CD14-positive monocyte (primary cell): ENCODE results near the gene ZNF525. TPM values are rescaled to one million over a fixed set of nuclear protein-coding genes. Genes with fewer than 3 reads are reported as not detected.
"Not testable (repeated sequence)": the region's sequence is repeated elsewhere in the genome, so short reads cannot be mapped to it uniquely, and the experiment has no call there.

Experiments
- DNase-seq, 3 donors: peaks; one replicate each; pipeline ENCODE4 v3.0.0-alpha.2; 2011 to 2022
- H2AFZ ChIP-seq: 2 replicates; pipeline ENCODE4 v1.6.0; 2012; ENCODE audit warnings: mild to moderate bottlenecking, low read depth, low read length, inconsistent platforms; ENCODE audit not compliant: insufficient read depth, poor library complexity, severe bottlenecking
- H3K27ac ChIP-seq, 2 donors: 1 replicate in 1 of 2; 2 replicates in 1 of 2; pipeline ENCODE4 v1.5.1; 2012 to 2013; ENCODE audit warnings: low read length in 2 of 2, control low read depth in 1 of 2, inconsistent platforms in 1 of 2, low read depth in 1 of 2, mild to moderate bottlenecking in 1 of 2
- H3K27me3 ChIP-seq, 2 donors: one replicate each; pipeline versions ENCODE4 v1.6.0 to v1.6.1; 2011 to 2013; ENCODE audit warnings: low read length in 2 of 2; ENCODE audit not compliant: control insufficient read depth in 2 of 2, insufficient read depth in 2 of 2
- H3K36me3 ChIP-seq, 2 donors: replicated peaks in 1 of 2; 1 replicate in 1 of 2; 2 replicates in 1 of 2; pipeline versions ENCODE4 v1.5.1 to v1.6.1; 2012 to 2013; ENCODE audit warnings: low read length in 2 of 2, control low read depth in 1 of 2, inconsistent platforms in 1 of 2, mild to moderate bottlenecking in 1 of 2; ENCODE audit not compliant: insufficient read depth in 2 of 2, control insufficient read depth in 1 of 2
- H3K4me1 ChIP-seq, 2 donors: 1 replicate in 1 of 2; 2 replicates in 1 of 2; pipeline versions ENCODE4 v1.5.1 to v1.6.1; 2012 to 2013; ENCODE audit warnings: low read length in 2 of 2, control low read depth in 1 of 2, inconsistent platforms in 1 of 2, mild to moderate bottlenecking in 1 of 2, moderate library complexity in 1 of 2; ENCODE audit not compliant: insufficient read depth in 2 of 2, control insufficient read depth in 1 of 2
- H3K4me2 ChIP-seq: replicated peaks from 2 replicates; pipeline ENCODE3; 2012; ENCODE audit warnings: low read length, moderate library complexity, mild to moderate bottlenecking; ENCODE audit not compliant: poor library complexity, severe bottlenecking; ENCODE audit errors: extremely low read depth
- H3K4me3 ChIP-seq, 3 experiments: fragments of 200-600 bp in 1 of 3; sonication (generic) in 1 of 3; replicated peaks in 1 of 3; 1 replicate in 2 of 3; 2 replicates in 1 of 3; pipeline ENCODE4 v1.5.1; 2011 to 2013; ENCODE audit warnings: low read length in 3 of 3, mild to moderate bottlenecking in 3 of 3, control low read depth in 2 of 3, low read depth in 2 of 3, inconsistent platforms in 1 of 3, moderate library complexity in 1 of 3
- H3K79me2 ChIP-seq: 2 replicates; pipeline ENCODE4 v1.6.0; 2012; ENCODE audit warnings: mild to moderate bottlenecking, control low read depth, inconsistent platforms, low read length, moderate library complexity; ENCODE audit not compliant: insufficient read depth
- H3K9ac ChIP-seq: 2 replicates; pipeline ENCODE4 v1.6.0; 2017; ENCODE audit warnings: low read length, mild to moderate bottlenecking; ENCODE audit not compliant: insufficient read depth, poor library complexity, severe bottlenecking
- H3K9me3 ChIP-seq, 2 donors: replicated peaks in 1 of 2; 1 replicate in 1 of 2; 2 replicates in 1 of 2; pipeline versions ENCODE4 v1.5.1 to v1.6.1; 2012 to 2013; ENCODE audit warnings: low read length in 2 of 2, control low read depth in 1 of 2; ENCODE audit not compliant: control insufficient read depth in 1 of 2, insufficient read depth in 1 of 2
- H4K20me1 ChIP-seq: 2 replicates; pipeline ENCODE4 v1.6.0; 2012; ENCODE audit warnings: mild to moderate bottlenecking, low read length, control low read depth, moderate library complexity; ENCODE audit not compliant: insufficient read depth
- H3K27ac Mint-ChIP-seq, 7 donors: one replicate each; pipeline ENCODE4 v1.8.0; 2020; ENCODE audit warnings: mild to moderate bottlenecking in 7 of 7, mixed read lengths in 7 of 7, moderate library complexity in 6 of 7, inconsistent platforms in 2 of 7
- H3K27me3 Mint-ChIP-seq, 3 donors: one replicate each; pipeline ENCODE4 v1.8.0; 2021 to 2022; ENCODE audit warnings: low read depth in 3 of 3, mild to moderate bottlenecking in 3 of 3, mixed read lengths in 3 of 3, moderate library complexity in 3 of 3, inconsistent platforms in 1 of 3
- H3K36me3 Mint-ChIP-seq, 2 donors: one replicate each; pipeline ENCODE4 v1.8.0; 2020; ENCODE audit warnings: mixed read lengths in 2 of 2, inconsistent platforms in 1 of 2, mild to moderate bottlenecking in 1 of 2
- H3K4me1 Mint-ChIP-seq: one replicate; pipeline ENCODE4 v1.8.0; 2020; ENCODE audit warnings: mild to moderate bottlenecking, mixed read lengths
- H3K4me3 Mint-ChIP-seq, 2 donors: one replicate each; pipeline ENCODE4 v1.8.0; 2020; ENCODE audit warnings: mild to moderate bottlenecking in 2 of 2, mixed read lengths in 2 of 2, moderate library complexity in 1 of 2
- H3K9me3 Mint-ChIP-seq, 7 donors: one replicate each; pipeline ENCODE4 v1.8.0; 2020 to 2022; ENCODE audit warnings: mixed read lengths in 7 of 7, mild to moderate bottlenecking in 6 of 7, moderate library complexity in 6 of 7, inconsistent platforms in 2 of 7
- CTCF ChIP-seq: fragments of 200-600 bp; IDR thresholded peaks from one replicate; pipeline ENCODE4 v1.8.0; 2022; ENCODE audit warnings: antibody characterized with exemption, mild to moderate bottlenecking
- WGBS: methylation state at CpG from one replicate; pipeline ENCODE4 v1.1.5; 2013; ENCODE audit warnings: missing lambda C conversion rate; ENCODE audit not compliant: insufficient coverage; 5-methylcytosine and 5-hydroxymethylcytosine counted together
- intact Hi-C, 2 donors: fragments of 100-400 bp; cut with micrococcal nuclease; formaldehyde crosslinking; loops; one replicate each; pipeline versions ENCODE4 v1.15.0 to v1.15.1; 2023
- polyA plus RNA-seq, 3 donors: library from polyadenylated mRNA; depleted of rRNA in 1 of 3; unstranded in 2 of 3; stranded (reverse) in 1 of 3; fragments of 300-500 nt in 2 of 3; fragments of >200 nt in 1 of 3; fragmentation: Illumina TruSeq in 2 of 3; gene quantifications; 1 replicate in 2 of 3; 2 replicates in 1 of 3; pipeline ENCODE4 v1.2.3, GENCODE V29; 2012 to 2021

The ZNF525 gene
- polyA plus RNA-seq, 3 donors, result 0.29 to 2.0 (median 0.64) TPM

GRCh38 chr19:53333066-53333462 is 32.4 kb upstream of the ZNF525 start:
- Mint-ChIP-seq H3K4me3 (peak overlapping the region; percentile 97 to 99), H3K9me3 (peaks cover 39 to 95% (median 73%) of the 10 kb centered on the region in 7 donors), H3K27me3 (peaks cover 0 to 8% (median 2%) of the 10 kb centered on the region in 3 donors), H3K36me3 (peaks cover 17 to 29% of the 10 kb centered on the region in 2 donors), H3K27ac (peak overlapping the region in 4 of 7 donors; percentile 13 to 91 (median 74)), H3K4me1 (peaks cover 23% of the 10 kb centered on the region)
- H3K27me3 ChIP-seq, result no peaks in the 10 kb centered on the region
- peaks cover 34% of the 10 kb centered on the region for H3K79me2 ChIP-seq
- H3K4me1 ChIP-seq, result peaks cover 16 to 17% of the 10 kb centered on the region in 2 donors
- H2AFZ ChIP-seq, result peak overlapping the region; percentile 95
- peak overlapping the region in 1 of 2 donors; percentile 77 for H3K27ac ChIP-seq
- H3K4me2 ChIP-seq, result peak overlapping the region; percentile 83
- TF ChIP-seq CTCF, result no peak
- peak overlapping the region; percentile 80 for H3K9ac ChIP-seq
- peaks cover 69 to 72% of the 10 kb centered on the region in 2 donors for H3K9me3 ChIP-seq
- intact Hi-C loops, result loop anchor here (1.0 to 5.0 kb wide), 4 partner anchors 62 to 136 kb away; partner anchors contain the start of genes ZNF765 (in 2 of the 2) and ZNF813 (in 1 of the 2)
- no peaks in the 10 kb centered on the region for H4K20me1 ChIP-seq
- WGBS, result 0% methylated on average over 3 of the region's 14 CpGs
- peaks cover 1 to 13% of the 10 kb centered on the region in 2 donors for H3K36me3 ChIP-seq
- peak; percentile 1 to 5 (median 2) for DNase-seq
- peak overlapping the region; percentile 72 to 91 (median 79) for H3K4me3 ChIP-seq

GRCh38 chr19:53333463-53334449 is 31.7 kb upstream of the ZNF525 start, which contains the start of gene ZNF845:
Gene ZNF845, plus strand, starts transcription at chr19:53333749. Its CDS starts 7,559 bp downstream, at chr19:53341308.
- Histone ChIP-seq H3K9me3 (peaks cover 69 to 72% of the 10 kb centered on the region in 2 donors), H3K4me1 (peaks cover 16 to 17% of the 10 kb centered on the region in 2 donors), H3K9ac (peak within 1 kb of the TSS; percentile 80), H3K27ac (peak within 1 kb of the TSS; percentile 11 to 77), H3K4me2 (peak within 1 kb of the TSS; percentile 83), H3K4me3 (peak within 1 kb of the TSS; percentile 72 to 91 (median 79)), H2AFZ (peak within 1 kb of the TSS; percentile 95), H4K20me1 (no peaks in the 10 kb centered on the region), H3K27me3 (no peaks in the 10 kb centered on the region), H3K79me2 (peaks cover 39% of the 10 kb centered on the region), H3K36me3 (peaks cover 4 to 20% of the 10 kb centered on the region in 2 donors)
- peaks cover 21% of the 10 kb centered on the region for H3K4me1 Mint-ChIP-seq
- DNase-seq, result peak; percentile 80 to 82 (median 82)
- WGBS, result under 1% methylated on average over 39 of the region's 61 CpGs
- TF ChIP-seq CTCF, result no peak
- peak within 1 kb of the TSS; percentile 97 to 99 for H3K4me3 Mint-ChIP-seq
- peaks cover 38 to 95% (median 74%) of the 10 kb centered on the region in 7 donors for H3K9me3 Mint-ChIP-seq
- H3K27ac Mint-ChIP-seq, result peak within 1 kb of the TSS; percentile 84 to 91 (median 89)
- intact Hi-C loops, result loop anchor here (1.0 to 5.0 kb wide), 4 partner anchors 62 to 136 kb away; partner anchors contain the start of genes ZNF765 (in 2 of the 2) and ZNF813 (in 1 of the 2)
- peaks cover 20 to 33% of the 10 kb centered on the region in 2 donors for H3K36me3 Mint-ChIP-seq
- H3K27me3 Mint-ChIP-seq, result peaks cover 0 to 8% (median 0%) of the 10 kb centered on the region in 3 donors

GRCh38 chr19:53344403-53344802 is 21.1 kb upstream of the ZNF525 start:
- H3K9ac ChIP-seq, H3K79me2 ChIP-seq, intact Hi-C loops, H3K27me3 ChIP-seq, H3K4me3 Mint-ChIP-seq, H3K4me1 Mint-ChIP-seq, H3K4me3 ChIP-seq, DNase-seq, H3K27me3 Mint-ChIP-seq, H4K20me1 ChIP-seq, H3K27ac ChIP-seq, H3K4me2 ChIP-seq, H3K4me1 ChIP-seq, H2AFZ ChIP-seq: not testable (repeated sequence)
- WGBS, result no CpG with 5 or more reads among the region's 4 CpGs
- H3K36me3 ChIP-seq, result peaks cover 89 to 100% of the 10 kb centered on the region in 2 donors
- Mint-ChIP-seq H3K36me3 (peaks cover 93 to 99% of the 10 kb centered on the region in 2 donors), H3K9me3 (peaks cover 71 to 96% (median 93%) of the 10 kb centered on the region in 7 donors), H3K27ac (peak overlapping the region in 1 of 7 donors; percentile 40)
- peaks cover 95 to 96% of the 10 kb centered on the region in 2 donors for H3K9me3 ChIP-seq
